Spleen (tissue), 7 donors: Measurements from ENCODE around the gene SPTBN2.

Experiments used
- CTCF ChIP-seq, 11 experiments: fragments of 200-600 bp in 7 of 11; fragments of 450-650 bp in 4 of 11; sonication (generic) in 4 of 11; IDR thresholded peaks in 8 of 11; conservative IDR thresholded peaks in 3 of 11; 1 replicate in 7 of 11; 2 replicates in 4 of 11; pipeline versions ENCODE4 v1.4.0 to v1.8.0; 2016 to 2021; ENCODE audit warnings: antibody characterized with exemption in 11 of 11, inconsistent platforms in 4 of 11, mild to moderate bottlenecking in 1 of 11
- POLR2A ChIP-seq, 3 donors: fragments of 450-650 bp; IDR thresholded peaks; one replicate each; pipeline ENCODE4 v1.5.1; 2017; ENCODE audit warnings: antibody characterized with exemption in 3 of 3, mild to moderate bottlenecking in 1 of 3
- POLR2AphosphoS5 ChIP-seq, 3 donors: sonication (generic); formaldehyde crosslinking; IDR thresholded peaks; one replicate each; pipeline ENCODE4 v1.5.1; 2017; ENCODE audit warnings: antibody characterized with exemption in 3 of 3
- donor health status: DM: no; HTN: no; CAD: no; lungs with moderate emphysema.
- donor health status: DM: no; HTN: no; CAD: no.
- donor health status: DM: no; HTN: no; CAD: no.

DNA sequence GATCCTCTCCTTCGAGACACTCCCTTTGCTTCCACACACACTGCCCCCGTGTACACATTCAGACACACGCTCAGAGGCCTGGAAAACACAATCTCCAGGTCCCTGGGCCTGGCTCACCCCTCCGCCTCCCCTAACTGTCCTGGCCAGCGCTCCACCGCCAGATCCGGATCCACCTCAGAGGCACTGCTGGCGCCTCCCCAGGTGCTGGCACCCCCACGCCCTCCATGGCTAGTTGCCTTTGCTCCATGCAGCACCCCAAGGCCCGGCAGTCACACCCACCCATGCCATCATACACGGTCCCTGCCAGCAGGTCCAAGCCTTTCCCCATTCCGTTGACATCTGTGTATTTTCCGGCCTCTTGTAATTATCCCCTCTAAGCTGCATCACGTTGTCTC is 11.1 kb downstream of the SPTBN2 start:
- TF ChIP-seq POLR2A (IDR thresholded peaks at IDR 0.05), result no peak
- no peak for TF ChIP-seq CTCF (IDR thresholded peaks at IDR 0.05 in 8 of 11, conservative IDR thresholded peaks at IDR 0.05 in 3 of 11)
- no peak for TF ChIP-seq POLR2AphosphoS5 (IDR thresholded peaks at IDR 0.05)
